Heart right ventricle (tissue), 16 donors: ENCODE results near the gene FOLR3. TPM values are rescaled to one million over a fixed set of nuclear protein-coding genes. Genes with fewer than 3 reads are reported as not detected.

Experiments used
- ATAC-seq, 8 donors: fragments of 200-7000 bp; cut with Tn5 transposase; one replicate each; pipeline ENCODE4 v1.9.1; 2020; ENCODE audit warnings: mild to moderate bottlenecking in 8 of 8, moderate library complexity in 8 of 8, moderate number of reproducible peaks in 1 of 8
- DNase-seq, 2 donors: peaks; one replicate each; pipeline ENCODE4 v3.0.0-alpha.2; 2020
- H3K27ac ChIP-seq, 10 donors: fragments of 200-600 bp; sonication (generic) in 2 of 10; one replicate each; pipeline versions ENCODE4 v1.5.0 to v1.8.0; 2020 to 2022; ENCODE audit warnings: mild to moderate bottlenecking in 3 of 10
- H3K27me3 ChIP-seq, 7 donors: fragments of 200-600 bp; one replicate each; pipeline ENCODE4 v1.8.0; 2021 to 2022; ENCODE audit warnings: mild to moderate bottlenecking in 2 of 7
- H3K36me3 ChIP-seq, 9 donors: fragments of 200-600 bp; sonication (generic) in 1 of 9; one replicate each; pipeline versions ENCODE4 v1.5.0 to v1.8.0; 2020 to 2022; ENCODE audit warnings: mild to moderate bottlenecking in 2 of 9
- H3K4me1 ChIP-seq, 9 donors: fragments of 200-600 bp; sonication (generic) in 1 of 9; one replicate each; pipeline versions ENCODE4 v1.5.0 to v1.8.0; 2020 to 2022; ENCODE audit warnings: mild to moderate bottlenecking in 4 of 9
- H3K4me3 ChIP-seq, 10 donors: fragments of 200-600 bp; sonication (generic) in 2 of 10; one replicate each; pipeline versions ENCODE4 v1.5.0 to v1.8.0; 2020 to 2022; ENCODE audit warnings: mild to moderate bottlenecking in 7 of 10, moderate library complexity in 2 of 10
- H3K9me3 ChIP-seq, 11 donors: fragments of 200-600 bp in 10 of 11; sonication (generic) in 2 of 11; one replicate each; pipeline versions ENCODE4 v1.5.0 to v1.8.0; 2013 to 2022; ENCODE audit warnings: mild to moderate bottlenecking in 2 of 11, control low read depth in 1 of 11, moderate library complexity in 1 of 11
- WGBS, 2 donors: extraction: QIAGEN DNeasy Blood & Tissue Kit; methylation state at CpG; one replicate each; pipeline ENCODE4 v1.1.7; 2013; ENCODE audit warnings: inconsistent platforms in 1 of 2; 5-methylcytosine and 5-hydroxymethylcytosine counted together
- intact Hi-C, 10 donors: fragments of 100-400 bp; cut with DNase I; formaldehyde crosslinking; loops; one replicate each; pipeline versions ENCODE4 v1.11.1 to v1.14.2; 2022
- polyA plus RNA-seq, 2 donors: library from polyadenylated mRNA; stranded (reverse); fragments of 200-250 nt; gene quantifications; one replicate each; pipeline ENCODE4 v1.2.3, GENCODE V29; 2013
- total RNA-seq, 10 donors: library from RNA; stranded (reverse); fragmentation: NEBNext Ultra II Directional in 3 of 10; extraction: Animal tissue kit (Norgen Biotek cat#: 25700) in 3 of 10; gene quantifications; one replicate each; pipeline versions ENCODE4 v1.2.1 to v1.2.4, GENCODE V29; 2021 to 2023
- TF ChIP-seq, protein P1 (sequence below), 9 donors: fragments of 200-600 bp; sonication (generic) in 2 of 9; IDR thresholded peaks; one replicate each; pipeline versions ENCODE4 v1.5.0 to v1.8.0; 2021 to 2022; ENCODE audit warnings: antibody characterized with exemption in 9 of 9, mild to moderate bottlenecking in 5 of 9, moderate library complexity in 1 of 9
- donor health status: Arrhythmogenic right ventricular cardiomyopathy.
- donor health status: ischemic (EF 13 %, LVEDD 7.1; RV severe dilation, severe dysfunction).
- donor health status: healthy with polysubstance abuse.
- donor health status: DM: no; HTN: yes; CAD: no.
- donor health status: DM: no; HTN: no; CAD: no.
- donor health status: ischemic (EF 25% LVEDD 6.9; RV normal size, moderate dysfunction).
- donor health status: ischemic (EF 25% LVEDD 5.7; RV mildly dilated, moderate dysfunction).
- donor health status: healthy.
- donor health status: DM: yes; HTN: yes; CAD: no.
- donor health status: Ischemic cardiomyopathy.
- donor health status: ischemic (EF 35%, LVEDD 5.7; RV mildly dilated, moderate dysfunction).
- donor health status: nonischemic (EF 11% LVEDD 7.7; RV severe dilation, severe dysfunction).
- donor health status: DM: yes; HTN: yes; CAD: no.
- donor health status: PGD.
- donor health status: ischemic (EF 29% LVEDD 5.4; RV normal size, mild dysfunction).
- donor health status: nonischemic (EF 23%, LVEDD 6.1; RV moderate dilation, normal function).

Gene FOLR3
- total and polyA plus RNA-seq, 12 donors: 0.23 to 1.1 (median 0.63) TPM; not detected in 8

DNA sequence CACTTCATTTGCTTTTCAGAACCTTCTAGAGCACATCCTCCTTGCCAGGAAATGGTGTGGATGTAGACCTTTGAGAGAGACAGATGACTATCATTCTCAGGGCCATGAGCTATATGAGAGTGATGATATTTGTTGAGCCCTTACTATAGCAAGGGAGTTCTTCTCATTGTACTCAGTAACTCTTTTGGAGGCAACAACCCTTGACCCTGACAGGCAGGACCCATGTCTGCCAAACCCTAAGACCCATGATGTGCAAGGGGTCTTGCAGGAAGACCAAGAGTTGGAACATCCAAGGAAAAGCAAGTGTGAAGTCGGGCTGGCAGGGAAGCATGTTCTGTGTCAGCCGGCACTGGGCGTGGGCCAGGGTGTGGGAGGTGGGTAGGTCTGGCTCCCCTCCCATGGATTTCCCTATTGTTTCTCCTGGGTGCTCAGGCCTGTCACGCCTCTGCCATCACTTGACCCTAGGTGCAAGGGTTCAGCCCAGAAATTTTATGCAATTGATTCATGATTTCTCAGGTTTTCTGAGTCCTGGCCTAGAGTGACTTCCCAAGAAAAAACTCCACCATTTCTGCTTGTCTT, 1.2 kb downstream of the FOLR3 start:
- WGBS, 2 donors: 72 to 93% methylated on average over 4 of the region's 4 CpGs
- Histone ChIP-seq H3K27me3 (no peaks in the 10 kb centered on the region), H3K27ac (peak overlapping the region in 1 of 10 donors; percentile 84), H3K36me3 (no peaks in the 10 kb centered on the region), H3K4me1 (peaks cover 0 to 29% (median 0%) of the 10 kb centered on the region in 9 donors), H3K4me3 (peak overlapping the region in 1 of 10 donors; percentile 36), H3K9me3 (no peaks in the 10 kb centered on the region)
- intact Hi-C loops: no loop called here
- no peak for DNase-seq
- ATAC-seq: no peak
- TF ChIP-seq, protein P1, sequence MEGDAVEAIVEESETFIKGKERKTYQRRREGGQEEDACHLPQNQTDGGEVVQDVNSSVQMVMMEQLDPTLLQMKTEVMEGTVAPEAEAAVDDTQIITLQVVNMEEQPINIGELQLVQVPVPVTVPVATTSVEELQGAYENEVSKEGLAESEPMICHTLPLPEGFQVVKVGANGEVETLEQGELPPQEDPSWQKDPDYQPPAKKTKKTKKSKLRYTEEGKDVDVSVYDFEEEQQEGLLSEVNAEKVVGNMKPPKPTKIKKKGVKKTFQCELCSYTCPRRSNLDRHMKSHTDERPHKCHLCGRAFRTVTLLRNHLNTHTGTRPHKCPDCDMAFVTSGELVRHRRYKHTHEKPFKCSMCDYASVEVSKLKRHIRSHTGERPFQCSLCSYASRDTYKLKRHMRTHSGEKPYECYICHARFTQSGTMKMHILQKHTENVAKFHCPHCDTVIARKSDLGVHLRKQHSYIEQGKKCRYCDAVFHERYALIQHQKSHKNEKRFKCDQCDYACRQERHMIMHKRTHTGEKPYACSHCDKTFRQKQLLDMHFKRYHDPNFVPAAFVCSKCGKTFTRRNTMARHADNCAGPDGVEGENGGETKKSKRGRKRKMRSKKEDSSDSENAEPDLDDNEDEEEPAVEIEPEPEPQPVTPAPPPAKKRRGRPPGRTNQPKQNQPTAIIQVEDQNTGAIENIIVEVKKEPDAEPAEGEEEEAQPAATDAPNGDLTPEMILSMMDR (IDR thresholded peaks at IDR 0.05): no peak

- intact Hi-C loops: no loop called here
- TF ChIP-seq, protein P1 (IDR thresholded peaks at IDR 0.05): no peak
- Histone ChIP-seq H3K27me3 (no peaks in the 10 kb centered on the region), H3K4me1 (peaks cover 0 to 22% (median 0%) of the 10 kb centered on the region in 9 donors), H3K9me3 (no peaks in the 10 kb centered on the region), H3K27ac (no peak overlapping the region), H3K4me3 (no peak overlapping the region), H3K36me3 (no peaks in the 10 kb centered on the region)
- WGBS, 2 donors: 85 to 88% methylated on average over 11 to 12 of the region's 12 CpGs
- DNase-seq (no peak), ATAC-seq (no peak)
These were observed 3.4 kb downstream of the FOLR3 start for GRCh38 chr11:72138821-72139390.

DNA sequence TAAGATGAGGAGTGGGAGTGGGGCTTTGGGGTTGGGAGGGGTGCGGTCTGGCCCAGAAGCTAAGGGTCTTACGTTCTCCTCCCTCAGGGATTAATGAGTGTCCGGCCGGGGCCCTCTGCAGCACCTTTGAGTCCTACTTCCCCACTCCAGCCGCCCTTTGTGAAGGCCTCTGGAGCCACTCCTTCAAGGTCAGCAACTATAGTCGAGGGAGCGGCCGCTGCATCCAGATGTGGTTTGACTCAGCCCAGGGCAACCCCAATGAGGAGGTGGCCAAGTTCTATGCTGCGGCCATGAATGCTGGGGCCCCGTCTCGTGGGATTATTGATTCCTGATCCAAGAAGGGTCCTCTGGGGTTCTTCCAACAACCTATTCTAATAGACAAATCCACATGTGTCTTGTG, 4.0 kb downstream of the FOLR3 start:
- Histone ChIP-seq H3K27ac (no peak overlapping the region), H3K4me1 (peaks cover 0 to 25% (median 0%) of the 10 kb centered on the region in 9 donors), H3K27me3 (no peaks in the 10 kb centered on the region), H3K4me3 (no peak overlapping the region), H3K36me3 (no peaks in the 10 kb centered on the region), H3K9me3 (no peaks in the 10 kb centered on the region)
- DNase-seq (no peak), ATAC-seq (no peak)
- TF ChIP-seq, protein P1 (IDR thresholded peaks at IDR 0.05): no peak
- 91 to 95% methylated on average over 11 of the region's 11 CpGs for WGBS, 2 donors
- intact Hi-C loops: no loop called here

DNA sequence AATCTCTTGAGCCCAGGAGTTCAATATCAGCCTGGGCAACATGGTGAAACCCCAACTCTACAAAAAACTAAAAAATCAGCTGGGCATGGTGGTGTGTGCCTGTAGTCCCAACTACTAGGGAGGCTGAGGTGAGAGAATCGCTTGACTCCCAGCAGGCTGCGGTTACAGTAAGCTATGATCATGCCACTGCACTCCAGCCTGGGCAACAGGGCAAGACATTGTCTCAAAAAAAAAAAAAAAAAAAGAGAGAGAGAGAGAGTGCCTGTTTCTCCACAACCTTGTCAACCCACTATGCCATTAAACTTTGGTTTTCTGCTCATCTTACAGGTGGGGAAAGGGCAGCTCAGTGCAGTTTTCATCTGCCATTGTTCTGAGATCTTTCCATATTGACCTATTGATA, 5.1 kb downstream of the FOLR3 start:
- H3K27me3 ChIP-seq: no peaks in the 10 kb centered on the region
- TF ChIP-seq, protein P1 (IDR thresholded peaks at IDR 0.05): no peak
- H3K4me3 ChIP-seq: no peak overlapping the region
- ATAC-seq: no peak
- intact Hi-C loops: loop anchor here in 6 of 10 donors (5.0 kb wide), 5 partner anchors 48 to 292 kb away; partner anchors contain the start of gene CLPB (in 1 of the 6)
- no peaks in the 10 kb centered on the region for H3K36me3 ChIP-seq
- no peak for DNase-seq
- H3K27ac ChIP-seq: no peak overlapping the region
- no peaks in the 10 kb centered on the region for H3K9me3 ChIP-seq
- 95 to 97% methylated on average over 2 of the region's 2 CpGs for WGBS, 2 donors
- H3K4me1 ChIP-seq: peaks cover 0 to 16% (median 0%) of the 10 kb centered on the region in 9 donors
